HepG2 (cell line): ENCODE measurements around the gene NOTO. TPM values are rescaled to one million over a fixed set of nuclear protein-coding genes. Genes with fewer than 3 reads are reported as not detected.
A peak's percentile ranks its signal among the peaks of the same experiment; 100 is the strongest.

Experiments used
- CERS6 ChIP-seq: sonication (generic); formaldehyde crosslinking; IDR thresholded peaks from 2 replicates; pipeline ENCODE4 v1.5.0; 2020; ENCODE audit warnings: missing genetic modification reagents
- CHD2 ChIP-seq: IDR thresholded peaks from 2 replicates; pipeline ENCODE4 v1.6.1; 2011; ENCODE audit warnings: low read depth, low read length, improper control_type of control experiment
- GPN1 ChIP-seq: sonication (generic); formaldehyde crosslinking; IDR thresholded peaks from 2 replicates; pipeline ENCODE4 v1.5.1; 2020; ENCODE audit warnings: missing genetic modification reagents, borderline replicate concordance
- HHEX ChIP-seq: IDR thresholded peaks from 2 replicates; pipeline ENCODE4 v1.6.1; 2016; ENCODE audit warnings: control low read depth
- KMT2B ChIP-seq: IDR thresholded peaks from 2 replicates; pipeline ENCODE4 v1.6.1; 2016; ENCODE audit warnings: missing genetic modification reagents, missing compliant biosample characterization
- PBX2 ChIP-seq: IDR thresholded peaks from 2 replicates; pipeline ENCODE4 v1.6.1; 2016; ENCODE audit warnings: control low read depth
- REL ChIP-seq: sonication (generic); formaldehyde crosslinking; conservative IDR thresholded peaks from 2 replicates; pipeline ENCODE4 v1.8.0; 2022; ENCODE audit warnings: mild to moderate bottlenecking, missing genetic modification reagents, moderate library complexity
- RELA ChIP-seq: sonication (generic); formaldehyde crosslinking; IDR thresholded peaks from 2 replicates; pipeline ENCODE4 v1.4.0; 2020; ENCODE audit warnings: missing genetic modification reagents
- SMAD9 ChIP-seq: sonication (generic); formaldehyde crosslinking; IDR thresholded peaks from 2 replicates; pipeline ENCODE4 v1.5.1; 2020; ENCODE audit warnings: mild to moderate bottlenecking, missing genetic modification reagents
- SOX5 ChIP-seq: IDR thresholded peaks from 2 replicates; pipeline ENCODE4 v1.6.1; 2016; ENCODE audit warnings: borderline replicate concordance
- SP1 ChIP-seq, 2 experiments: fragments of 450-650 bp in 1 of 2; sonication (generic) in 1 of 2; formaldehyde crosslinking in 1 of 2; IDR thresholded peaks; 2 replicates each; pipeline versions ENCODE4 v1.4.0 to v1.6.1; 2016 to 2020; ENCODE audit warnings: missing genetic modification reagents in 1 of 2
- THAP9 ChIP-seq: sonication (generic); formaldehyde crosslinking; IDR thresholded peaks from 2 replicates; pipeline ENCODE4; 2020; ENCODE audit warnings: missing genetic modification reagents, mild to moderate bottlenecking, borderline replicate concordance
- XBP1 ChIP-seq: sonication (generic); formaldehyde crosslinking; IDR thresholded peaks from 2 replicates; pipeline ENCODE4 v1.5.0; 2020; ENCODE audit warnings: missing genetic modification reagents
- ZBTB38 ChIP-seq: sonication (generic); formaldehyde crosslinking; IDR thresholded peaks from 2 replicates; pipeline ENCODE4 v1.5.1; 2020; ENCODE audit warnings: mild to moderate bottlenecking, missing genetic modification reagents
- ZNF678 ChIP-seq: sonication (generic); formaldehyde crosslinking; IDR thresholded peaks from 2 replicates; pipeline ENCODE4 v1.4.0; 2020; ENCODE audit warnings: mild to moderate bottlenecking, missing genetic modification reagents
- ZNF691 ChIP-seq: sonication (generic); formaldehyde crosslinking; IDR thresholded peaks from 2 replicates; pipeline ENCODE4 v1.4.0; 2020; ENCODE audit warnings: missing genetic modification reagents, low read depth, mild to moderate bottlenecking, borderline replicate concordance
- ZNF850 ChIP-seq: sonication (generic); formaldehyde crosslinking; conservative IDR thresholded peaks from 2 replicates; pipeline ENCODE4 v1.9.0; 2021; ENCODE audit warnings: mild to moderate bottlenecking, missing genetic modification reagents
- polyA plus RNA-seq, 8 experiments: library from polyadenylated mRNA; depleted of rRNA in 3 of 8; stranded (reverse) in 7 of 8; unstranded in 1 of 8; fragments of >200 nt; fragmentation: Illumina TruSeq in 4 of 8; extraction: Trizol in 4 of 8; gene quantifications; 2 replicates each; pipeline versions ENCODE4 v1.2.1 to v1.2.3, GENCODE V29; 2011 to 2016; ENCODE audit warnings: low read depth in 4 of 8, missing spikeins in 1 of 8, mixed read lengths in 1 of 8; ENCODE audit not compliant: insufficient read depth in 1 of 8
- total RNA-seq, 5 experiments: library from RNA; depleted of rRNA; stranded (reverse); fragments of >200 nt; fragmentation: Illumina TruSeq; extraction: Trizol; gene quantifications; 2 replicates each; pipeline ENCODE4 v1.2.3, GENCODE V29; 2016; ENCODE audit warnings: low read depth in 1 of 5
- TF ChIP-seq, protein P1 (sequence below): sonication (generic); formaldehyde crosslinking; IDR thresholded peaks from 2 replicates; pipeline ENCODE4 v1.5.0; 2020; ENCODE audit warnings: missing genetic modification reagents
- TF ChIP-seq, protein P2 (sequence below): sonication (generic); formaldehyde crosslinking; IDR thresholded peaks from 2 replicates; pipeline ENCODE4 v1.8.0; 2022; ENCODE audit warnings: mild to moderate bottlenecking, missing genetic modification reagents, borderline replicate concordance
- TF ChIP-seq, protein P3 (sequence below): sonication (generic); formaldehyde crosslinking; IDR thresholded peaks from 2 replicates; pipeline ENCODE4 v1.4.0; 2020; ENCODE audit warnings: missing genetic modification reagents

Gene NOTO
- total and polyA plus RNA-seq, 2 of the 13 experiments (the other 11 are each of a cell fraction or from before 2014, with no cell fraction given), result not detected

DNA sequence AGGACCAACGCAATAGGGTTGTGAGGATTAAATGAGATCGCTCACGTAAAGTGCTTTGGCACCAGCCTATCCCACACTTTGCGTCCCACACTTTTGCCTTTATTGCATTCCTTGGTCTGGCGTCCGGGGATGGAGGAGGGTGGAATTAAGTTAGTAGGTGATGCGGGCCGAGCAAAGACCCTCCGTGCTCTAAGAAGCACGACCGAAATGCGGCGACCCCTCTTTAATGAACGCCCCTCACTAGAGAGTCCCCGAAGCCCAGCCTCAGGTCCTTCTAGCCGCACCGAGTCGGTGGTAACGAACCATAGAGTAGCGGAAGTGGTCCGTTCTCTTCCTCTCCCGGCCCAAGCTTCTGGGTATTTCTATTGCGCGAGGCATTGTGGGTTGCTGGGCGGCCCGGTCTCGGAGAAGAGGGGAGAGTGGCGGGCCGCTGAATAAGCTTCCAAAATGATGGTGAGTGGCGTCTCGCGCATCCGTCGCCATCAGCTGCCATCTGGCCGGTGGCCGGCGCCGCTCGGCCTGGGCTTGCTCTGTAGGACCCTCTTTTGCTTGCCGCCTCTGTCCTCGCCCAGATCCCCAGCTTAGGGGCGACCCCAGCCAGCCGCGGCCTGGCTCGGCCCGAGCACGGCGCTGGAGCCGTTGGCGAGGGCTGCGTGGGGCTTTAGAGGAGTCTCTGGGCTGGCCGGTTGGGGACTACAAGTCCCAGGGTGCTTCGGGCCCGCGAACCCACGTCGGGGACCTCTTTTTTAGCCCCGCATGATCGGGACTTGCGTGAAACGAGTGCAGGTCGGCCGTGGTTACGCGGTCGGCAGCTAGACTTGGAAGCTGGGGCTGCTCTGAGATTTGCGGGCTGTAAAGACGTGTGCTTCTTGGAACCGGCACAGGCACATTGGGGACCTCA is 31.8 kb downstream of the NOTO start, which contains the start of gene CCT7 (continued):
- no peak for TF ChIP-seq XBP1 (CRISPR knock-in tag)
- peak; percentile 14; the same call in 1 of the 2 replicates for TF ChIP-seq SOX5 (CRISPR knock-in tag)
- peak; percentile 8; the same call in 1 of the 2 replicates for TF ChIP-seq HHEX
- no peak for TF ChIP-seq PBX2
- TF ChIP-seq CERS6 (CRISPR knock-in tag), result no peak
- peak; percentile 35; the same call in 1 of the 2 replicates for TF ChIP-seq ZBTB38 (CRISPR knock-in tag)
- TF ChIP-seq KMT2B, result peak; percentile 92
- TF ChIP-seq SMAD9 (CRISPR knock-in tag), result no peak
- TF ChIP-seq SP1 (IDR thresholded peaks at IDR 0.05), result no peak
- peak; percentile 82 for TF ChIP-seq SP1 (CRISPR knock-in tag; IDR thresholded peaks at IDR 0.05)
- peak; percentile 89 for TF ChIP-seq THAP9
- TF ChIP-seq, protein P1, sequence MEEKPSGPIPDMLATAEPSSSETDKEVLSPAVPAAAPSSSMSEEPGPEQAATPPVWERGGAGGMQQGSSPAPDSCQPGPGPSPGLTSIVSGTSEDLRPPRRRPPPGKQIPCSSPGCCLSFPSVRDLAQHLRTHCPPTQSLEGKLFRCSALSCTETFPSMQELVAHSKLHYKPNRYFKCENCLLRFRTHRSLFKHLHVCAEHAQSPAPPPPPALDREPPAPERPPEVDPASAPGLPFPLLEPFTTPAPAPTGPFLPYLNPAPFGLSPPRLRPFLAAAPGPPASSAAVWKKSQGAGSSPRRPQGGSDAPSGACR (CRISPR knock-in tag), result peak; percentile 8; the same call in 1 of the 2 replicates
- TF ChIP-seq ZNF850 (CRISPR knock-in tag), result no peak; the same call in 1 of the 2 replicates
- TF ChIP-seq REL (CRISPR knock-in tag), result 0 out of 2 replicates have a peak, but pooled peaks have one; percentile 62
- TF ChIP-seq RELA (CRISPR knock-in tag), result 0 out of 2 replicates have a peak, but pooled peaks have one; percentile 52
- peak; percentile 42; the same call in 1 of the 2 replicates for TF ChIP-seq CHD2
- TF ChIP-seq, protein P2, sequence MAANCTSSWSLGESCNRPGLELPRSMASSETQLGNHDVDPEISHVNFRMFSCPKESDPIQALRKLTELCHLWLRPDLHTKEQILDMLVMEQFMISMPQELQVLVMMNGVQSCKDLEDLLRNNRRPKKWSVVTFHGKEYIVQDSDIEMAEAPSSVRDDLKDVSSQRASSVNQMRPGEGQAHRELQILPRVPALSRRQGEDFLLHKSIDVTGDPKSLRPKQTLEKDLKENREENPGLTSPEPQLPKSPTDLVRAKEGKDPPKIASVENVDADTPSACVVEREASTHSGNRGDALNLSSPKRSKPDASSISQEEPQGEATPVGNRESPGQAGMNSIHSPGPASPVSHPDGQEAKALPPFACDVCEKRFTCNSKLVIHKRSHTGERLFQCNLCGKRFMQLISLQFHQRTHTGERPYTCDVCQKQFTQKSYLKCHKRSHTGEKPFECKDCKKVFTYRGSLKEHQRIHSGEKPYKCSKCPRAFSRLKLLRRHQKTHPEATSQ, result peak; percentile 78; the same call in 1 of the 2 replicates
- peak; percentile 87 for TF ChIP-seq ZNF691 (CRISPR knock-in tag)
- peak; percentile 67; the same call in 1 of the 2 replicates for TF ChIP-seq GPN1 (CRISPR knock-in tag)
- TF ChIP-seq, protein P3, sequence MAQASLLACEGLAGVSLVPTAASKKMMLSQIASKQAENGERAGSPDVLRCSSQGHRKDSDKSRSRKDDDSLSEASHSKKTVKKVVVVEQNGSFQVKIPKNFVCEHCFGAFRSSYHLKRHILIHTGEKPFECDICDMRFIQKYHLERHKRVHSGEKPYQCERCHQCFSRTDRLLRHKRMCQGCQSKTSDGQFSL, result no peak
- TF ChIP-seq ZNF678 (CRISPR knock-in tag), result peak; percentile 70; the same call in 1 of the 2 replicates
